NCI-H748 treated with DMSO at 0.1 percent for 48 hours (cell line): ENCODE data around the gene WWC1.
"Not testable (repeated sequence)": the region's sequence is repeated elsewhere in the genome, so short reads cannot be mapped to it uniquely, and the experiment has no call there.

Experiments used
- DNase-seq: peaks from one replicate; lab custom pipeline; 2025; lab: John Stamatoyannopoulos, UW

Gene WWC1

GRCh38 chr5:168334695-168335094 lies 43.2 kb downstream of the WWC1 start:
- DNase-seq: no peak

- no peak for DNase-seq
Observed at GRCh38 chr5:168337361-168337760, 45.9 kb downstream of the WWC1 start.

- DNase-seq: no peak
Observed at GRCh38 chr5:168339109-168339771, 47.8 kb downstream of the WWC1 start.

- not testable (repeated sequence) for DNase-seq
Observed at GRCh38 chr5:168339772-168340140, 48.3 kb downstream of the WWC1 start.

- DNase-seq: no peak
Observed at GRCh38 chr5:168340487-168340886, 49.0 kb downstream of the WWC1 start.

GRCh38 chr5:168341178-168341577 lies 49.7 kb downstream of the WWC1 start:
- DNase-seq: no peak

GRCh38 chr5:168342151-168342825 lies 50.8 kb downstream of the WWC1 start:
- DNase-seq: no peak

GRCh38 chr5:168342985-168343384 lies 51.5 kb downstream of the WWC1 start:
- DNase-seq: no peak

- DNase-seq: no peak
Observed at GRCh38 chr5:168346417-168346816, 55.0 kb downstream of the WWC1 start.

- DNase-seq: no peak
Observed at GRCh38 chr5:168347368-168348083, 56.1 kb downstream of the WWC1 start.

GRCh38 chr5:168348084-168348414 lies 56.6 kb downstream of the WWC1 start:
- no peak for DNase-seq

- no peak for DNase-seq
Observed at GRCh38 chr5:168350315-168350714, 58.9 kb downstream of the WWC1 start.

- no peak for DNase-seq
Observed at GRCh38 chr5:168353216-168353957, 61.9 kb downstream of the WWC1 start.

- DNase-seq: no peak
Observed at GRCh38 chr5:168354397-168354796, 63.0 kb downstream of the WWC1 start.

GRCh38 chr5:168356171-168356570 lies 64.7 kb downstream of the WWC1 start:
- no peak for DNase-seq

- DNase-seq: no peak
Observed at GRCh38 chr5:168356592-168356991, 65.1 kb downstream of the WWC1 start.

GRCh38 chr5:168357876-168358275 lies 66.4 kb downstream of the WWC1 start:
- DNase-seq: no peak

- DNase-seq: no peak
Observed at GRCh38 chr5:168359820-168360460, 68.5 kb downstream of the WWC1 start.

- DNase-seq: no peak
Observed at GRCh38 chr5:168360521-168361285, 69.3 kb downstream of the WWC1 start.

- DNase-seq: no peak
Observed at GRCh38 chr5:168362097-168362885, 70.8 kb downstream of the WWC1 start.
